GM18907 (cell line): ENCODE results near the gene AKR7A3.
"Not testable (repeated sequence)": the region's sequence is repeated elsewhere in the genome, so short reads cannot be mapped to it uniquely, and the experiment has no call there.

Experiments
- ATAC-seq: cut with Tn5 transposase; IDR thresholded peaks from one replicate; pipeline ENCODE4 v1.9.1; 2021; ENCODE audit warnings: mild to moderate bottlenecking, moderate library complexity; ENCODE audit not compliant: unreplicated experiment

Gene AKR7A3

GRCh38 chr1:19288324-19289241 is at the start of gene AKR7A3:
Gene AKR7A3, minus strand, starts transcription at chr1:19288770. Its CDS starts 61 bp downstream, at chr1:19288709.
- not testable (repeated sequence) for ATAC-seq

- ATAC-seq: no peak
These were observed 49.8 kb upstream of the AKR7A3 start for GRCh38 chr1:19338323-19338762.

GRCh38 chr1:19337289-19337688 is 48.7 kb upstream of the AKR7A3 start:
- no peak for ATAC-seq

- ATAC-seq: no peak
These were observed 48.0 kb upstream of the AKR7A3 start for GRCh38 chr1:19336543-19336942.

- no peak for ATAC-seq
These were observed 45.2 kb upstream of the AKR7A3 start for GRCh38 chr1:19333587-19334354.

- no peak for ATAC-seq
These were observed 44.3 kb upstream of the AKR7A3 start for GRCh38 chr1:19332832-19333231.

- ATAC-seq: no peak
These were observed 42.8 kb upstream of the AKR7A3 start for GRCh38 chr1:19331262-19331878.

GRCh38 chr1:19330449-19331135 is 42.0 kb upstream of the AKR7A3 start:
- ATAC-seq: no peak

- ATAC-seq: no peak
These were observed 41.0 kb upstream of the AKR7A3 start for GRCh38 chr1:19329611-19330010.

- no peak for ATAC-seq
These were observed 40.6 kb upstream of the AKR7A3 start for GRCh38 chr1:19329188-19329587.

- no peak for ATAC-seq
These were observed 39.9 kb upstream of the AKR7A3 start for GRCh38 chr1:19328486-19328885.

- ATAC-seq: no peak
These were observed 39.2 kb upstream of the AKR7A3 start for GRCh38 chr1:19327736-19328135.

GRCh38 chr1:19327301-19327700 is 38.7 kb upstream of the AKR7A3 start:
- ATAC-seq: no peak

- no peak for ATAC-seq
These were observed 38.1 kb upstream of the AKR7A3 start for GRCh38 chr1:19326748-19327065.

GRCh38 chr1:19325958-19326747 is 37.6 kb upstream of the AKR7A3 start:
- no peak for ATAC-seq

GRCh38 chr1:19325368-19325957 is 36.9 kb upstream of the AKR7A3 start:
- ATAC-seq: no peak

GRCh38 chr1:19324665-19324990 is 36.1 kb upstream of the AKR7A3 start:
- no peak for ATAC-seq

GRCh38 chr1:19323987-19324664 is 35.6 kb upstream of the AKR7A3 start:
- no peak for ATAC-seq

GRCh38 chr1:19322481-19322880 is 33.9 kb upstream of the AKR7A3 start:
- ATAC-seq: no peak
